ENCODE measurements around the gene ZNF213.
A peak's percentile ranks its signal among the peaks of the same experiment; 100 is the strongest.
"Not testable (repeated sequence)": the region's sequence is repeated elsewhere in the genome, so short reads cannot be mapped to it uniquely, and the experiment has no call there.

ZNF213 gene

DNA sequence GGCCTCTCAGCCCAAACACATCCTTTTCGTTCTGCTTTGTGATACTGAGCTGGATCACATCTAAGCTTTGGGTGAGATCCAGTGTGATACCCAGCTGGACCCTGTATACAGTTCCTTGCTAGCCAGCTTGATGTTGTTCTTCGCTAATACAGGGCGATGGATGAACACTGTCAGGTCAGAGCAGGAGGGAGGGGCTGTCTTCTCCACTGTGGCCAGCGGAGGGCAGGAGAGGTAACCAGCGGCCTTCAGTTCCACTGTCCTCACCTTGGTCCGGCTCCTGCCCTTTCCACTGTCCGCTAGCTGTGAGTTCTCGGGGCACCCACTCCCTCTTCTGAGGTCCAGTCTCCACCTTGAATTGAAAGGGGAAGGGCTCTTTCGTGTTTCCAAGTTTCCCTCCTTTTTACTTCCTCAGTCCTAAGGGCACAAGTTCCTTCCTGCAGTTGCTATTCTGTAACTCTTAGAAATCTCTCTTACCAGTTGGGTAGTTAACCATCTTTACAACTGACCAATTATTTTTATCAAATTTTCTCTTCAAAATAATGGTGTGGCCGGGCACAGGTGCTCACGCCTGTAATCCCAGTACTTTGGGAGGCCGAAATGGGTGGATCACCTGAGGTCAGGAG, 3.0 kb upstream of the ZNF213 start:
- peak; percentile 52 to 62 for DNase-seq

DNA sequence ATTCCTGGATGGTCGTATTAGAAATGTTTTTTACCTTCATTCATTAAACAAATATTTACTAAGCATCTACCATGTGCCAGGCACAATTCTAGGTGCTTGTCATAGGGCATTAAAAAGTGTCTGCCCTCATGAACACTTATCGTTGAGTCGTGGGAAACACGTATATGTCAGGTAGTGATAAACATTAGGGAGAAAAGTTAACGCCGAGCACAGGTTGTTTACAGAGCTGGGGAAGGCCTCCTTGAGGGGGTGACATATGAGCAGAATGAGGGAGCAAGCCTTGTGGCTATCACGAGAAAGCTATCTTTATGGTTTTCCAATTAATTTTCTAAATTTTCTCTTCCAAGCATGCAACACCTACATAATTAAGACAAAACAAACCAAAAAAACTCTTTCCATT, 985 bp upstream of the ZNF213 start:
- no peak for DNase-seq

DNA sequence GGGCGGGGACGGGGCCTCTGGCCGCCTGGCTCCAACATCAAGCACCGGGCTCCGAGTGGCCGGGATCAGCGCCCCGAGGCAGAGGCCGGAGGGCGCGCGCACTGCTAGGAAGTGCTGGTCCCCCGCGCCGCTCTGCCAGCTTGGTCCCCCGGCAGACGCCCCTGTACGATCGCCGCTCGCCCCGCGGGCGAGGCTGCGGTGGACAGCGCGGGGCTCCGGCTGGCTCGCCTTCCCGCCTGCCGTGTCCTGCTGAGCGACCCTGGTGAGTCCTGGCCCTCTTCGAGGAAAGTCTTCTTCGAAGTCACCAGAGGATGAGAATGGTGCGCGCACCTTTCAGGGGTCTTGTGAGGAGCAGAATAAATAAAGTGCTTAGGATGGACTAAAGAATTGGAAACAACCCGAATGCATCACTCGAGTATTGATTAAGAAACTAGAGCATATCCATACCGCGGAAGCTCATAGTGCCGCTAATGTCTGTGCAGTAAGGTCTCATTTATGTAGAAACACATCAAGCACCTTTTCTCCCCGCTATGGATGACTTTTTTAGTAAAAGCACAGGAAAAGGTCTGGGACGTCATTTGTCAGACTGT, 392 bp downstream of the ZNF213 start:
- DNase-seq, result no peak

DNA sequence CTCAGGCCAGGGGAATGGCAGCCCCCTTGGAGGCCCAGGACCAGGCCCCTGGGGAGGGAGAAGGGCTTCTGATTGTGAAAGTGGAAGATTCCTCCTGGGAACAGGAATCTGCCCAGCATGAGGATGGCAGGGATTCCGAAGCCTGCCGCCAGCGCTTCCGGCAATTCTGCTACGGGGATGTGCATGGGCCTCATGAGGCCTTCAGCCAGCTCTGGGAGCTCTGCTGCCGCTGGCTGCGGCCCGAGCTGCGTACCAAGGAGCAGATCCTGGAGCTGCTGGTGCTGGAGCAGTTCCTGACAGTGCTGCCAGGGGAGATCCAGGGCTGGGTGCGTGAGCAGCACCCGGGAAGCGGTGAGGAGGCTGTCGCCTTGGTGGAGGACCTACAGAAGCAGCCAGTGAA, 2.4 kb downstream of the ZNF213 start:
- DNase-seq, result no peak

DNA sequence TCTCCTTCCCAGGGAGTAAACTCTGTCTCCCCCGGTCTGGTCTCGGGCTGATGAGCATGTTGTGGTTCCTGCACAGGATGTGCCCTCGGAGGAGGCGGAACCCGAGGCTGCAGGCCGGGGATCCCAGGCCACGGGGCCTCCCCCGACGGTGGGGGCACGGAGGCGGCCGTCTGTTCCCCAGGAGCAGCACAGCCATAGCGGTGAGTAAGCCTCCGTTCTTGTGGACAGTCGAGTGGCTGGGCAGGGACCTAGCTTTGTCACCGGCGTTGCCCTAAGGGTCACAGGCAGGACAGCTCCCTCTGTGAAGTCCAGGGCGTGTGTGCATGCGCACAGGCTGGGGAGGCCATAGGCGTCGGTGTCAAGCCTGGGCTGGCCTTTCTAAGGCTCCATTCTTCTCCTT, 3.5 kb downstream of the ZNF213 start:
- no peak for DNase-seq

DNA sequence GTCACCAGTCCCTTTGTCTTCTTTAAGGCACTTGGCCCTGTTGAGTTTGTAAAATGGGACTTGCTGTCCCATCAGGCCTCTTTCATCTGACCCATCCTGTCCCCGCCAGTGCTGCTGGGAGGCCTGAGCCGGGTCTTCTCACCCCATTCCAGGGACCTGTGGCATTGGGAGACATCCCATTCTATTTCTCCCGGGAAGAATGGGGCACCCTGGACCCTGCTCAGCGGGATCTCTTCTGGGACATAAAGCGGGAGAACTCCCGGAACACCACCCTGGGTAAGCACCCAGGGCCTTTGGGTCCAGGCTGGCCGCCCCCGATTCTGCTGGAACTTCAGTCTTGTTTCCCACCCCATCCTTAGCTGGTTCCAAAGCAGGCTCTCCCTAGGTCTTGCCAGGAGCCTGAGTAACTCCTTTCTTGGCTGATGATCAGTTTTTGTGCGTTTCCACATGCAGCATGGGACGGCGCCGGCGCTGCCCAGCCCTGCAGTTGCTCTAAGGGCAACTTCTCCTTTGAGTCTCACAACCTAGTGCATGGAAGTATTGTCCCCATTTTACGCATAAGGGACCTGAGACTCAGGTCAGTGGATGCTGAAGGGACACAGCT, 4.1 kb downstream of the ZNF213 start:
- no peak for DNase-seq

DNA sequence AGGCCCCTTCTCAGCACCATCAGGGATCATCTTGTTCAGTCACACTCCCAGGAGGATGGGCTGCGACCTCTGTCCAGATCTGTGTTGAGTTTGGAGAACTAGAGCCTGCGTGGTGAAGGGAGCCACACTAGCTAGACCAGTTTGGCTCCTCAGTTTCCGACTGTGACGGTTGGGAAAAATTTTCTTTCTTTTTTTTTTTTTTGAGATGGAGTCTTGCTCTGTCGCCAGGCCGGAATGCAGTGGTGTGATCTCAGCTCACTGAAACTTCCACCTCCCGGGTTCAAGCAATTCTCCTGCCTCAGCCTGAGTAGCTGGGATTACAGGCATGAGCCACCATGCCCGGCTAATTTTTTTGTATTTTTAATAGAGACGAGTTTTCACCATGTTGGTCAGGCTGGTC, 4.7 kb downstream of the ZNF213 start:
- not testable (repeated sequence) for DNase-seq

DNA sequence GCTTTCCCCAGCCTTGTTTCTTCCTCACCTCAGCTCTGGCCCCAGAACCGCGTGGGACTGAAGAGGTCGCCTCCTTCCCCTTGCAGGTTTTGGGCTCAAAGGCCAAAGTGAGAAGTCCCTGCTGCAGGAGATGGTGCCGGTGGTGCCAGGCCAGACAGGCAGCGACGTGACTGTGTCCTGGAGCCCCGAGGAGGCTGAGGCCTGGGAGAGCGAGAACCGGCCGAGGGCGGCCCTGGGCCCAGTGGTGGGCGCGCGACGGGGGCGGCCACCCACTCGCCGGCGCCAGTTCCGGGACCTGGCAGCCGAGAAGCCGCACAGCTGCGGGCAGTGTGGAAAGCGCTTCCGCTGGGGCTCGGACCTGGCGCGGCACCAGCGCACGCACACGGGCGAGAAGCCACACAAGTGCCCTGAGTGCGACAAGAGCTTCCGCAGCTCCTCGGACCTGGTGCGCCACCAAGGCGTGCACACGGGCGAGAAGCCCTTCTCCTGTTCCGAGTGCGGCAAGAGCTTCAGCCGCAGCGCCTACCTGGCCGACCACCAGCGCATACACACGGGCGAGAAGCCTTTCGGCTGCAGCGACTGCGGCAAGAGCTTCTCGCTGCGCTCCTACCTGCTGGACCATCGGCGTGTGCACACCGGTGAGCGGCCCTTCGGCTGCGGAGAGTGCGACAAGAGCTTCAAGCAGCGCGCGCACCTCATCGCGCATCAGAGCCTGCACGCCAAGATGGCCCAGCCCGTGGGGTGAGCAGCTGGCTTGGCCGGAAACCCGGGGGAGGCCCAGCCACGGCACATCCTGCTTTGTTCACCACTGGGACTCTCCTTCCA, 6.0 kb downstream of the ZNF213 start:
- no peak for DNase-seq

DNA sequence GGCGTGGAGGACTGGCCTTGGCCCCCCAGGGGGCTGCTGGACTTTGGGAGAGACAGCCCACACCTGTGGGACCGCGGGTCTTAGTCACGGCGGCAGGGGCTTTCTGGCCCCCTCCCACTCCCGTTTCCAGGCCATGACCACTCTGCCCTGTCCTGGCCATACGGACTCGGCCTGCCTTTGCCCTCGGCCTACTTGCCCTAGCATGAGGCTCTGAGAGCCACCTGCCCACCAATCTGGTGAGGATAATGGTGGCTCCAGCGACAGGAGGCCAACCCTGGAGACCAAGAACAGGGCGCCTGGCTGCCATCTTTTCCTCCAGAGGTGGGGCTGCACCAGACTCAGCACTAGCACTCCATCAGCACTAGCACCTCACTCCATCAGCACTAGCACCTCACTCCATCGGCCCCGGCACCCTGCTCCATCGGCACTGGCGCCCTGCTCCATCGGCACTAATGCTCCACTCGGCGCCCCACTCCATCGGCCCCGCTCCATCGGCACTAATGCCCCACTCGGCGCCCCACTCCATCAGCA, 7.0 kb downstream of the ZNF213 start:
- no peak for DNase-seq

DNA sequence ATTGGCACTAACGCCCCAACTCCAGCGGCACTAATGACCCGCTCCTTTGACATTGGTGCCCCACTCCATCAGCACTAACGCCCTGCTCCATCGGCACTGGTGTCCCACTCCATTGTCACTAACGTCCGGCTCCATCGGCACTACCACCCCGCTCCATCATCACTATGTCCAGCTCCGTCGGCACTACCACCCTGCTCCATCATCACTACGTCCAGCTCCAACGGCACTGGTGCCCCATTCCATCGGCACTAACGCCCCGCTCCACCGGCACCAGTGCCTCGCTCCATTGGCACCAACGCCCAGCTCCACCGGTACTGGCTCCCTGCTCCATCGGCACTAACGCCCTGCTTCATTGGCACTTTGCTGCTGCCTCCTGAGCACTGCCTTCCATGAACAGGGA, 7.5 kb downstream of the ZNF213 start:
- DNase-seq, result no peak

DNA sequence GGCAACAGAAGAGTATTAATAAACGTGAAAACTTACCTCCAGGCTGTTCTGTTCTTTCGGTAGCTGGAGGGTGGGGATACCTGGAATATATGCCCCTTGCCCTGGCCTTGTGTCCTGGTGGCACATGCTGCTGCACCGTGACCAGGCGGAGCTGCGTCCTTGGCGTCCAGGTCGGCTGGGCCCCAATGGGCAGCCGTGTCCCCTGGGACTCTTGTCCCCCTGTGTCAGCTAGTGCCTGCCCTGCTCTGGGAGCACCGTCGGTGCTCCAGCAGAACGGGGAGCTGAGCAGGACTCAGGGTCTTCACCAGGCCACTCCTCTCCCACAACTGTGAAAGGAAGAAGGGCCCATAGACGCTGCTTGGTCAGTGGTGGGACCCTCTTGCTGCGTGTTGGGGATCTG, 7.9 kb downstream of the ZNF213 start:
- DNase-seq, result no peak

DNA sequence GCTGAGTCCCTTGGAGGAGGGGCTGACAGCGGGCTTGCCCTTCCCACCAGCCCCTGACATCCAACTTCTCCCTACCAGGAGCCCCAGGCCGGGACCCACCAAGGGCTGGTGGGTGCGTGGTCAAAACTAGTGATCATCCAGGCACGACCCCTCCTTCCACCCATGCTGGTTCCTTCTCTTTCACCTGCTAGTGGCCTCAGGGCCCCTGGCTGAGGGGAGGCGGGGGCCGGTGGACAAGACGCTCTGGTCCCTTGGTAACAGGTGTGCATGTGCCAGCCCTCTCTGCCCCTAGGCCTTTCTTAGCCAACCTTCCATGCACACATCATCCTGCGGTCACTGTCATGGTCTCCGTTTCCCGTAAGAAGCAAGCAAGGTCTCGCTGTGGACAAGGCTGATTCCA, 8.4 kb downstream of the ZNF213 start:
- DNase-seq, result no peak

DNA sequence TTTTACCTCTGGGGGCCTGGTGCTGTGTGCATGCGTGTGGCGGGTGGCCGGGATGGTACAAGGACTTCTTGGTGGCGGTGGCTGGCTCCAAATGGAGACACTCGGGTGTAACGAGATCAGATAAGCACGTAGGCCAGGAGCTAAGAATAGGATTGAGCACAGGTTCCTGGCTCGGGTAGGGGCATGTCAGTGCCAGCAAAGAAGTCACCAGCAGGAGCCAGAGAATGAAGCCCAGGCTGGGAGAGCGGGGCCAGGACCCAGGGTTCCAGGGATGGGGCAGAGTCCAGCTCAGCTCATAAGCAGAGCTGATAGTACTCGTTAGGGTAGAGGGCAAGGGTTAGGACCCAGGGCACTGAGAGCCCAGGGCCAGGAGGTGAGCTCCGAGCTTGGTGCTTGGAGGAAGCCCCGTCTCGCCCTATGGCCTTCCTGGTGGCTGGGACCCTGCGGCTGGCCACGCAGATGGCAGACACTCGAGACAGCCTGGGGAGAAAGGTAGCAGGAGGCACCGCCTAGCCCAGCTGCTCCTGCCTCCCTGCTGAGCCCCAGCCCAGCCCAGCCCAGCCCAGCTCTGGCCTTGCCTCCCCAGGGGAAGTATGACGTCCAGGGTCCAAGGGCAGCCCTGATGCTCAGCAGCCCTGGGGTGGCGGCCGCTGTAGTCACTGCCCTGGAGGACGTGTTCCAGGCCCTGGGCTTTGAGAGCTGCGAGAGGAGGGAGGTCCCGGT, 8.9 kb downstream of the ZNF213 start:
- no peak for DNase-seq

DNA sequence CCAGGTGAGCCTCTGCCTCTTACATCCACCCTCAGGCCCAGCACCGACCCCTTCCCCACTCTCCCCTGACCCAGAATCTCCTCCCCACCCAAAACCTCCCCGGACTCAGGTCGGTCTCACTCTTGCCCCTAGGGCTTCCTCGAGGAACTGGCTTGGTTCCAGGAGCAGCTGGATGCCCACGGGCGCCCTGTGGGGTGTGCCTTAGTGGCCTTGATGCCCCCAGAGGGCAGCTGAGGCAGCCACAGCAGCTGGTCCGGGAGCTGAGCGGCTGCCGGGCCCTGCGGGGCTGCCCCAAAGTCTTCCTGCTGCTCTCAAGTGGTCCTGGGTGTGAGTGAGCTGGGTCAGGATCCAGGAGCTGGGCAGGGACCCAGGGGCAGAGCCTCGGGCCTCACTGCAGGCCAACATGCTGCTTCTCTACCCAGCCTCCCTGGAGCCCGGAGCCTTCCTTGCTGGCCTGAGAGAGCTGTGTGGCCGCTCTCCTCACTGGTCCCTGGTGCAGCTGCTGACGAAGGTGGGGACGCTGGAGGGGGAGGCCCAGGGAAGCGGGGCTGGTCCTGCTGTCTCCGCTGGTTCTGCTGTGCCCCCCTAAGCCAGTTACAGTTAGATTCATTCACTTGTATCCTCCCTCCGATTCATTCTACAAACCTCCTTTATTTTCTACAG, 9.6 kb downstream of the ZNF213 start:
- DNase-seq, result no peak

DNA sequence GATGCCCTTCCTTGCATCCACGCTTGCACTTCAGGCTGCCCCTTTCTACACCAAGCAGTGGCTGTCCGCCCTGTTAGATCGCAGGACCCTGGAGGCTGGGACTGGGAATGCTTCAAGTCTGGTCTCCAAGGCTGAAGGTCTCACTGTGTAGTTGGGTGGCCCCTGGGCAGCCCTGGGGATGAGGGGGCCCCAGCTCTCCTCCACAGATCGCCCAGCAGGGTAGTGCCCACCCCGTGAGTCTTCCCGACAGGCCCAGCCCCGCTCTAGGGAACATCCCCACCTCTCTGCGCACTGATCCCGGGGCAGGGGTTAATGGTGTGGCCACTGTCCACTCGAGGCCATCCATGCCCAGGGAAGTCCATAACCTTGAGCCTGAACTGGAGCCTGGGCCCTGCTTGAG, 10.3 kb downstream of the ZNF213 start:
- DNase-seq, result no peak

DNA sequence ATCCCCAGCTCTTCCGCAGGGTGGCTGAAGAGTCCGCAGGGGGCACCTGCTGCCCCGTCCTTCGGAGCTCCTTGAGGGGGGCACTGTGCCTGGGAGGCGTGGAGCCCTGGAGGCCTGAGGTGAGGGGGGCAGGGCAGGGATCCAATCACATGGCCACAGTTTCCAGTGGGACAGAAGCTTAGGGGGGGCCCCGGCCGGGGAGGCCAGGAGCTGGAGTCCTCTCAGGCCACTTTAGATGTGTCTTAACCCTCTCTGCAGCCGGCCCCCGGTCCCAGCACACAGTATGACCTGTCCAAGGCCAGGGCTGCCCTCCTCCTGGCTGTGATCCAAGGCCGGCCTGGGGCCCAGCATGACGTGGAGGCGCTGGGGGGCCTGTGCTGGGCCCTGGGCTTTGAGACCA, 10.8 kb downstream of the ZNF213 start:
- no peak for DNase-seq

DNA sequence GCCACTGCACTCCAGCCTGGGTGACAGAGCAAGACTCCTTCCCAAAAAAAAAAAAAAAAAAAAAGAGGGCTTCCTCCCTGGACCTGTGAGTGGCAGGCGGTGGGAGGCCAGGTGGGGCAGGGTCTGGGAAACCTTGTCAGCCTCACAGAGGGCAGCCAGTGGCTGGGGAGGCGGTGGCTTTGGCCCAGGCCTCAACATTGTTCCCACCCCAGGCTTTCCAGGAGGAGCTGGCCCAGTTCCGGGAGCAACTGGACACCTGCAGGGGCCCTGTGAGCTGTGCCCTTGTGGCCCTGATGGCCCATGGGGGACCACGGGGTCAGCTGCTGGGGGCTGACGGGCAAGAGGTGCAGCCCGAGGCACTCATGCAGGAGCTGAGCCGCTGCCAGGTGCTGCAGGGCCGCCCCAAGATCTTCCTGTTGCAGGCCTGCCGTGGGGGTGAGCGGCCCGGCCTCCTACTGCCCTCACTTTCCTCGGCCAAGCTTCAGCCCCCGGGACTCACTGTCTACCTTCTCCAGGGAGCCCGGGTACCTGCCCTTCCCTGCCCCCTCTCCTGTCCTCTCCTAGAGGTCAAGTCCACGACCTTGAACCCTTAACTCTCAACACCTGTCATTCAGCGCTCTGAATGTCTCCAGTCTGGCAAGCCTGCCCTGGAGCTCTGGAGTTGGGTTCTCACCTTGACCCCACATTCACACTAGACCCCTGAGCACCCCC, 12.4 kb downstream of the ZNF213 start:
- no peak for DNase-seq

DNA sequence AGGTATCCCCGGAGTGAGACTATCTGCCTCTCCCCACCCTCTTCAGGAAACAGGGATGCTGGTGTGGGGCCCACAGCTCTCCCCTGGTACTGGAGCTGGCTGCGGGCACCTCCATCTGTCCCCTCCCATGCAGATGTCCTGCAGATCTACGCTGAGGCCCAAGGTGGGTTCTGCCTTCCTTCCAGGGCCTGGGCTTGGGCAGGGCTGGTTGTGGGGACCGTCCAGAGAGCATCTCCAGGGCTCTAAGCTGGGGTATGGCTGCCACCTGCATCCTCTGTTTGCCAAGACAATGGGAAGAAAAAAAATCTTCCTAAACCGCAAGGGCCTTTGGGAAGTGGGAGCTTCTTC, 12.9 kb downstream of the ZNF213 start:
- no peak for DNase-seq

DNA sequence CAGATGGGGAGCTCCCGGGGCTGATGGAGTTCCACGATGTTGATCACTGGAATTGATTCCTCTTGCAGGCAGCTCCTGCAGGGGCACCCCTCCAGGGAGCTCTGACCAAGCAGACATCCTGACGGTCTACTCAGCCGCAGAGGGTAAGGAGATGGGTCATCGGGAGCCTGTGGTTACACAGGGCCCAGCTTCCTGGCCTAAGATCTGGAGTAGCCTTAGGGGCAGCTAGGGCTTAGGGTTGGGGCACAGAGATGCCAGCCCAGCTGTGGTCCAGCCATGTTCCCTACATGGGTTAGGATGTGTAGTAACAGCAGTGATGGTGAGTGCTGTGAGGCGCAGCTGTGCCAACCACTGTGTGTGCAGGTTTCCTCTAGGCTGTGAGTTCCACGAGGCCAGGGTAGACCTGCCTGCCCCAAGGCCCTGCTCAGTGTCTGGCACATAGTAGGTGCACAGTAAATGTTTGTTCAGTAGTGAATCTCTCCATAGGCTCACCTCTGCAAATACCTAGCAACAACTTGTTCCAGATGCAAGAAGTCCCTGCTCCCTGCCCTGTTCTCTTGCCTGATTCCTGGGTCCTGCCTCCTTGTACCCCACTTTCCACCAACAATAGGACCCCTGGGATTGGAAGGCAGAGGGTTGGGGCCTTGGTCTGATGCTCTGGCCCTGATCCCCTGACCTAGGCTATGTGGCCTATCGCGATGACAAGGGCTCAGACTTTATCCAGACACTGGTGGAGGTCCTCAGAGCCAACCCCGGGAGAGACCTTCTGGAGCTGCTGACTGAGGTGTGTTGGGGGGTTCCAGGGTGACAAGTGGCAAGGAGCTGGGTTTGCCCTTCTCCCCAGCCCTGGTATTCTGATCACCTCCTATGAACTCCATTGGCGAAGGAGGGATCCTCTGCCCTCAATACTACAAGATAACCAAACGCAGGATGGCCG, 13.7 kb downstream of the ZNF213 start:
- no peak for DNase-seq

DNA sequence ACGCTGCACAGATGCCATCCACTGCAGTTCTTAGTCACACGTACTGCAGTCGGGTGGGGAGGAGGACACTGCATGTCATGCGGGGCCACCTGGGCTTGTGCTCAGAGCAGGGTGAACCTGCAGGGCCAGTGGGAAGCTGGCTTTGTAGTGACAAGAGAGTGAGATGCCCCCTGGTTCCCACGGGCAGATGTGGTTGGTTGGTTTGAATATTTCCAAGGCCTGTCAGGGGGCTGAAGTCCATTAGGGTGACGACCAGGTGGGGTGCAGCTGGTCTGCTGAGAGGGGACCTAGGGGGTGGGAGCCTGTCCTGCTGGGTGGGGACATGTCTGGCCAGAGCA, 14.3 kb downstream of the ZNF213 start:
- DNase-seq, result no peak
